ENCODE results near the gene NOL3. TPM values are rescaled to one million over a fixed set of nuclear protein-coding genes. Genes with fewer than 3 reads are reported as not detected.

The NOL3 gene
- total RNA-seq, 1 donor from 2014 or later, result 10.9 TPM

GRCh38 chr16:67199011-67199807 is 28.9 kb downstream of the NOL3 start, which contains the start of gene ELMO3:
TSS of gene ELMO3 (plus strand) at chr16:67199131. CDS start at chr16:67199327, 196 bp downstream.
- H3K4me3 ChIP-seq (ENCODE audit: insufficient read depth, low read depth, low read length), result no peak within 1 kb of the TSS
- no peaks in the 10 kb centered on the region for H3K27me3 ChIP-seq (ENCODE audit: insufficient read depth, low read length)
- peaks cover 18% of the 10 kb centered on the region for H3K36me3 Mint-ChIP-seq (ENCODE audit: low read depth, unreplicated experiment)
- peaks cover 18% of the 10 kb centered on the region for H3K79me2 ChIP-seq (ENCODE audit: insufficient read depth, low read length)
- no peak for TF ChIP-seq EZH2 (IDR thresholded peaks at IDR 0.05; ENCODE audit: insufficient read depth, low read length)
- TF ChIP-seq, protein P1, sequence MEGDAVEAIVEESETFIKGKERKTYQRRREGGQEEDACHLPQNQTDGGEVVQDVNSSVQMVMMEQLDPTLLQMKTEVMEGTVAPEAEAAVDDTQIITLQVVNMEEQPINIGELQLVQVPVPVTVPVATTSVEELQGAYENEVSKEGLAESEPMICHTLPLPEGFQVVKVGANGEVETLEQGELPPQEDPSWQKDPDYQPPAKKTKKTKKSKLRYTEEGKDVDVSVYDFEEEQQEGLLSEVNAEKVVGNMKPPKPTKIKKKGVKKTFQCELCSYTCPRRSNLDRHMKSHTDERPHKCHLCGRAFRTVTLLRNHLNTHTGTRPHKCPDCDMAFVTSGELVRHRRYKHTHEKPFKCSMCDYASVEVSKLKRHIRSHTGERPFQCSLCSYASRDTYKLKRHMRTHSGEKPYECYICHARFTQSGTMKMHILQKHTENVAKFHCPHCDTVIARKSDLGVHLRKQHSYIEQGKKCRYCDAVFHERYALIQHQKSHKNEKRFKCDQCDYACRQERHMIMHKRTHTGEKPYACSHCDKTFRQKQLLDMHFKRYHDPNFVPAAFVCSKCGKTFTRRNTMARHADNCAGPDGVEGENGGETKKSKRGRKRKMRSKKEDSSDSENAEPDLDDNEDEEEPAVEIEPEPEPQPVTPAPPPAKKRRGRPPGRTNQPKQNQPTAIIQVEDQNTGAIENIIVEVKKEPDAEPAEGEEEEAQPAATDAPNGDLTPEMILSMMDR (IDR thresholded peaks at IDR 0.05; ENCODE audit: insufficient read depth, low read depth, low read length), result no peak
- H3K4me1 ChIP-seq (ENCODE audit: insufficient read depth, low read length), result peaks cover under 1% of the 10 kb centered on the region
- H3K4me3 Mint-ChIP-seq (ENCODE audit: unreplicated experiment), result peak within 1 kb of the TSS; percentile 42
- FAIRE-seq (no peak), DNase-seq (ENCODE audit: low read depth) (no peak)
- no peaks in the 10 kb centered on the region for H3K27me3 Mint-ChIP-seq (ENCODE audit: low read depth, unreplicated experiment)
- H3K4me2 ChIP-seq (ENCODE audit: low read length), result no peak within 1 kb of the TSS
- peak within 1 kb of the TSS; percentile 53 for H3K27ac Mint-ChIP-seq (ENCODE audit: unreplicated experiment)
- peaks cover 3% of the 10 kb centered on the region for H3K4me1 Mint-ChIP-seq (ENCODE audit: low read depth, unreplicated experiment)
- H3K27ac ChIP-seq (ENCODE audit: low read depth, low read length), result no peak within 1 kb of the TSS
- H4K20me1 ChIP-seq (ENCODE audit: insufficient read depth, low read length), result peaks cover 47% of the 10 kb centered on the region
- peaks cover 29% of the 10 kb centered on the region for H3K36me3 ChIP-seq (ENCODE audit: insufficient read depth, low read length)
- H2AFZ ChIP-seq (ENCODE audit: low read depth, low read length), result no peak within 1 kb of the TSS
- H3K9me3 Mint-ChIP-seq (ENCODE audit: unreplicated experiment), result no peaks in the 10 kb centered on the region
- no peaks in the 10 kb centered on the region for H3K9me3 ChIP-seq (ENCODE audit: insufficient read depth, low read depth, low read length)
- no peak within 1 kb of the TSS for H3K9ac ChIP-seq (ENCODE audit: low read length)

GRCh38 chr16:67199808-67200198 is 29.5 kb downstream of the NOL3 start:
- H3K27me3 ChIP-seq (ENCODE audit: insufficient read depth, low read length), result no peaks in the 10 kb centered on the region
- no peaks in the 10 kb centered on the region for H3K9me3 Mint-ChIP-seq (ENCODE audit: unreplicated experiment)
- H3K4me1 Mint-ChIP-seq (ENCODE audit: low read depth, unreplicated experiment), result peaks cover 3% of the 10 kb centered on the region
- no peaks in the 10 kb centered on the region for H3K4me1 ChIP-seq (ENCODE audit: insufficient read depth, low read length)
- no peaks in the 10 kb centered on the region for H3K27me3 Mint-ChIP-seq (ENCODE audit: low read depth, unreplicated experiment)
- no peak overlapping the region for H3K4me3 ChIP-seq (ENCODE audit: insufficient read depth, low read depth, low read length)
- peaks cover 25% of the 10 kb centered on the region for H3K36me3 ChIP-seq (ENCODE audit: insufficient read depth, low read length)
- H3K9ac ChIP-seq (ENCODE audit: low read length), result no peak overlapping the region
- H3K4me3 Mint-ChIP-seq (ENCODE audit: unreplicated experiment), result peak overlapping the region; percentile 42
- H4K20me1 ChIP-seq (ENCODE audit: insufficient read depth, low read length), result peaks cover 41% of the 10 kb centered on the region
- peaks cover 14% of the 10 kb centered on the region for H3K36me3 Mint-ChIP-seq (ENCODE audit: low read depth, unreplicated experiment)
- DNase-seq (ENCODE audit: low read depth) (no peak), FAIRE-seq (no peak)
- H3K79me2 ChIP-seq (ENCODE audit: insufficient read depth, low read length), result peaks cover 12% of the 10 kb centered on the region
- no peak overlapping the region for H2AFZ ChIP-seq (ENCODE audit: low read depth, low read length)
- H3K4me2 ChIP-seq (ENCODE audit: low read length), result no peak overlapping the region
- H3K9me3 ChIP-seq (ENCODE audit: insufficient read depth, low read depth, low read length), result no peaks in the 10 kb centered on the region
- no peak for TF ChIP-seq EZH2 (IDR thresholded peaks at IDR 0.05; ENCODE audit: insufficient read depth, low read length)
- TF ChIP-seq, protein P1 (IDR thresholded peaks at IDR 0.05; ENCODE audit: insufficient read depth, low read depth, low read length), result no peak
- H3K27ac Mint-ChIP-seq (ENCODE audit: unreplicated experiment), result no peak overlapping the region
- no peak overlapping the region for H3K27ac ChIP-seq (ENCODE audit: low read depth, low read length)

GRCh38 chr16:67200491-67200890 is 30.2 kb downstream of the NOL3 start:
- peaks cover 8% of the 10 kb centered on the region for H3K36me3 Mint-ChIP-seq (ENCODE audit: low read depth, unreplicated experiment)
- FAIRE-seq, result no peak
- H3K9me3 ChIP-seq (ENCODE audit: insufficient read depth, low read depth, low read length), result no peaks in the 10 kb centered on the region

More at GRCh38 chr16:67200491-67200890, 30.2 kb downstream of the NOL3 start:
- peaks cover 6% of the 10 kb centered on the region for H3K79me2 ChIP-seq (ENCODE audit: insufficient read depth, low read length)
- Mint-ChIP-seq H3K4me1 (ENCODE audit: low read depth, unreplicated experiment) (peaks cover 3% of the 10 kb centered on the region), H3K27ac (ENCODE audit: unreplicated experiment) (no peak overlapping the region), H3K4me3 (ENCODE audit: unreplicated experiment) (no peak overlapping the region), H3K9me3 (ENCODE audit: unreplicated experiment) (no peaks in the 10 kb centered on the region), H3K27me3 (ENCODE audit: low read depth, unreplicated experiment) (no peaks in the 10 kb centered on the region)
- H4K20me1 ChIP-seq (ENCODE audit: insufficient read depth, low read length), result peaks cover 35% of the 10 kb centered on the region
- TF ChIP-seq, protein P1 (IDR thresholded peaks at IDR 0.05; ENCODE audit: insufficient read depth, low read depth, low read length), result no peak
- no peak for TF ChIP-seq EZH2 (IDR thresholded peaks at IDR 0.05; ENCODE audit: insufficient read depth, low read length)
- H3K9ac ChIP-seq (ENCODE audit: low read length), result no peak overlapping the region
- peaks cover 19% of the 10 kb centered on the region for H3K36me3 ChIP-seq (ENCODE audit: insufficient read depth, low read length)
- H2AFZ ChIP-seq (ENCODE audit: low read depth, low read length), result no peak overlapping the region
- no peak overlapping the region for H3K4me2 ChIP-seq (ENCODE audit: low read length)
- no peak for DNase-seq (ENCODE audit: low read depth)
- H3K4me1 ChIP-seq (ENCODE audit: insufficient read depth, low read length), result no peaks in the 10 kb centered on the region
- no peak overlapping the region for H3K27ac ChIP-seq (ENCODE audit: low read depth, low read length)
- no peak overlapping the region for H3K4me3 ChIP-seq (ENCODE audit: insufficient read depth, low read depth, low read length)
- no peaks in the 10 kb centered on the region for H3K27me3 ChIP-seq (ENCODE audit: insufficient read depth, low read length)
